H9 (cell line): ENCODE data around the gene MGLL. TPM values are rescaled to one million over a fixed set of nuclear protein-coding genes. Genes with fewer than 3 reads are reported as not detected.

Experiments used
- DNase-seq: peaks from one replicate; pipeline ENCODE4 v3.0.0-alpha.2; 2017
- H2AFZ ChIP-seq: one replicate; pipeline ENCODE4 v1.6.1; 2013; ENCODE audit warnings: mild to moderate bottlenecking, low read length, control low read depth, moderate library complexity
- H2AK5ac ChIP-seq: 2 replicates; pipeline ENCODE4 v1.6.1; 2013; ENCODE audit warnings: low read length, control low read depth, mixed read lengths; ENCODE audit not compliant: insufficient read length
- H2BK120ac ChIP-seq: one replicate; pipeline ENCODE4 v1.6.1; 2013; ENCODE audit warnings: low read depth, mild to moderate bottlenecking, low read length, control low read depth, inconsistent platforms; ENCODE audit not compliant: poor library complexity, severe bottlenecking
- H2BK12ac ChIP-seq: 2 replicates; pipeline ENCODE4 v1.6.1; 2013; ENCODE audit warnings: low read length, control low read depth, mixed read lengths, low read depth; ENCODE audit not compliant: insufficient read length
- H2BK15ac ChIP-seq: 2 replicates; pipeline ENCODE4 v1.6.1; 2013; ENCODE audit warnings: low read depth, low read length, control low read depth
- H2BK20ac ChIP-seq: one replicate; pipeline ENCODE4 v1.6.1; 2013; ENCODE audit warnings: low read depth, mild to moderate bottlenecking, low read length, control low read depth, inconsistent platforms; ENCODE audit not compliant: poor library complexity, severe bottlenecking
- H2BK5ac ChIP-seq: 2 replicates; pipeline ENCODE4 v1.6.1; 2013; ENCODE audit warnings: low read length, control low read depth, mixed read lengths; ENCODE audit not compliant: insufficient read length
- H3K14ac ChIP-seq: 2 replicates; pipeline ENCODE4 v1.6.1; 2013; ENCODE audit warnings: low read length, control low read depth; ENCODE audit not compliant: insufficient read depth
- H3K18ac ChIP-seq: 2 replicates; pipeline ENCODE4 v1.6.1; 2013; ENCODE audit warnings: low read depth, mild to moderate bottlenecking, mixed read lengths, low read length, control low read depth; ENCODE audit not compliant: insufficient read length
- H3K23ac ChIP-seq: 2 replicates; pipeline ENCODE4 v1.6.1; 2013; ENCODE audit warnings: low read length, control low read depth, mixed read lengths, low read depth; ENCODE audit not compliant: insufficient read length
- H3K23me2 ChIP-seq: 2 replicates; pipeline ENCODE4 v1.6.1; 2013; ENCODE audit warnings: low read depth, mild to moderate bottlenecking, mixed read lengths, low read length, control low read depth; ENCODE audit not compliant: insufficient read length, poor library complexity, severe bottlenecking
- H3K27ac ChIP-seq: 2 replicates; pipeline ENCODE4 v1.5.1; 2013; ENCODE audit warnings: low read length, control low read depth, mixed read lengths, low read depth; ENCODE audit not compliant: insufficient read length
- H3K27me3 ChIP-seq: 2 replicates; pipeline ENCODE4 v1.6.1; 2013; ENCODE audit warnings: low read length, control low read depth, inconsistent platforms; ENCODE audit not compliant: insufficient read depth
- H3K4ac ChIP-seq: 2 replicates; pipeline ENCODE4 v1.6.1; 2013; ENCODE audit warnings: low read depth, mild to moderate bottlenecking, control low read depth, inconsistent platforms, low read length, moderate library complexity
- H3K4me1 ChIP-seq: 2 replicates; pipeline ENCODE4 v1.6.1; 2013; ENCODE audit warnings: low read length, control low read depth, inconsistent platforms; ENCODE audit not compliant: insufficient read depth
- H3K4me2 ChIP-seq: 2 replicates; pipeline ENCODE4 v1.6.1; 2013; ENCODE audit warnings: low read length, control low read depth, mixed read lengths; ENCODE audit not compliant: insufficient read length, insufficient read depth
- H3K56ac ChIP-seq: 2 replicates; pipeline ENCODE4 v1.6.1; 2013; ENCODE audit warnings: low read depth, mild to moderate bottlenecking, mixed read lengths, low read length, control low read depth; ENCODE audit not compliant: insufficient read length
- H3K79me1 ChIP-seq: 2 replicates; pipeline ENCODE4 v1.6.1; 2013; ENCODE audit warnings: low read depth, mild to moderate bottlenecking, moderate library complexity, low read length, control low read depth, inconsistent platforms; ENCODE audit not compliant: insufficient read depth, poor library complexity, severe bottlenecking
- H3K79me2 ChIP-seq: 2 replicates; pipeline ENCODE4 v1.6.1; 2013; ENCODE audit warnings: low read length, control low read depth, inconsistent platforms; ENCODE audit not compliant: insufficient read depth
- H3K9ac ChIP-seq: 2 replicates; pipeline ENCODE4 v1.6.1; 2013; ENCODE audit warnings: low read length, control low read depth, mixed read lengths; ENCODE audit not compliant: insufficient read length; ENCODE audit errors: extremely low read depth
- H3K9me3 ChIP-seq: one replicate; pipeline ENCODE4 v1.6.1; 2013; ENCODE audit warnings: low read depth, low read length, inconsistent platforms; ENCODE audit not compliant: control insufficient read depth
- H3T11ph ChIP-seq: one replicate; pipeline ENCODE4 v1.6.1; 2013; ENCODE audit warnings: mild to moderate bottlenecking, low read length, control low read depth, inconsistent platforms
- H4K20me1 ChIP-seq: one replicate; pipeline ENCODE4 v1.6.1; 2013; ENCODE audit not compliant: control insufficient read depth, insufficient read length, insufficient read depth
- H4K5ac ChIP-seq: 2 replicates; pipeline ENCODE4 v1.6.1; 2013; ENCODE audit warnings: low read depth, mild to moderate bottlenecking, mixed read lengths, low read length, control low read depth; ENCODE audit not compliant: insufficient read length
- H4K8ac ChIP-seq: replicated peaks from 2 replicates; pipeline ENCODE4 v1.6.1; 2013; ENCODE audit warnings: low read length, control low read depth, mixed read lengths, low read depth; ENCODE audit not compliant: insufficient read length
- H4K91ac ChIP-seq: 2 replicates; pipeline ENCODE4 v1.6.1; 2013; ENCODE audit warnings: low read depth, mild to moderate bottlenecking, moderate library complexity, mixed read lengths, low read length, control low read depth; ENCODE audit not compliant: insufficient read length
- H3K27ac Mint-ChIP-seq, 3 experiments: 2 replicates in 2 of 3; 3 replicates in 1 of 3; pipeline ENCODE4 v1.8.0; 2020 to 2021; ENCODE audit warnings: mixed read lengths in 3 of 3, mild to moderate bottlenecking in 1 of 3, moderate library complexity in 1 of 3
- H3K27me3 Mint-ChIP-seq: 2 replicates; pipeline ENCODE4 v1.8.0; 2021; ENCODE audit warnings: low read depth, mild to moderate bottlenecking, moderate library complexity, mixed read lengths
- H3K36me3 Mint-ChIP-seq, 3 experiments: 2 replicates in 2 of 3; 3 replicates in 1 of 3; pipeline ENCODE4 v1.8.0; 2020 to 2021; ENCODE audit warnings: low read depth in 3 of 3, mixed read lengths in 3 of 3; ENCODE audit not compliant: insufficient read depth in 1 of 3
- H3K4me1 Mint-ChIP-seq, 2 experiments: 2 replicates each; pipeline ENCODE4 v1.8.0; 2020; ENCODE audit warnings: mixed read lengths in 2 of 2
- H3K4me3 Mint-ChIP-seq, 2 experiments: 2 replicates in 1 of 2; 3 replicates in 1 of 2; pipeline ENCODE4 v1.8.0; 2020 to 2021; ENCODE audit warnings: mild to moderate bottlenecking in 2 of 2, mixed read lengths in 2 of 2, moderate library complexity in 1 of 2
- H3K9me3 Mint-ChIP-seq, 2 experiments: 2 replicates in 1 of 2; 3 replicates in 1 of 2; pipeline ENCODE4 v1.8.0; 2020; ENCODE audit warnings: mild to moderate bottlenecking in 2 of 2, mixed read lengths in 2 of 2, moderate library complexity in 1 of 2
- WGBS: extraction: QIAGEN DNeasy Blood & Tissue Kit; methylation state at CpG from one replicate; pipeline ENCODE4 v1.1.7; 2013; ENCODE audit warnings: missing lambda C conversion rate, low lambda C conversion rate, mixed read lengths; ENCODE audit not compliant: insufficient read length; ENCODE audit errors: extremely low coverage; 5-methylcytosine and 5-hydroxymethylcytosine counted together
- total RNA-seq: library from RNA; stranded (reverse); gene quantifications from 2 replicates; pipeline ENCODE4 v1.2.1, GENCODE V29; 2021
- TF ChIP-seq, protein P1 (sequence below): fragments of 200-600 bp; sonication (generic); conservative IDR thresholded peaks from 3 replicates; pipeline ENCODE4 v1.8.0; 2021; ENCODE audit warnings: antibody characterized with exemption, mild to moderate bottlenecking

MGLL gene
- total RNA-seq, 1 experiment from 2014 or later: 0.11 TPM

DNA sequence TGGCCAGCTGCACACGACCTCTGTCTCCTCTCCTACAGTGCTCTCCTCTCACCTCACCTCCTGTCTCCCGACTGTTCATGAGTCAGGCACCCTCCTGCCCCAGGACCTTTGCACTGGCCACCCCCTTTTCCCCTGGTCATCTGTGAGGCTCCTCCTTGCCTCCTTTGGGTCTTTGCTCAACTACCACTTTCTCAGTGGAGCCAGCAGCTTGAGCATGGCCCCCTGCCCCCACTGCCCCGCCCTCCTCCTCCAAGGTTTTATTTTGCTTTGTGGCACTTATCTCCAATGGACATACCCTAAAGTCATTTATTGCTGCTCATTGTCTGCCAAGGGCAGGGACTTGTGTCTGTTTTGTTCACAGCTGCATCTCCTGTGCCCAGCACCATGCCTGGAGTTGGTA, 64.3 kb downstream of the MGLL start:
- H2AFZ ChIP-seq: no peak overlapping the region
- H4K91ac ChIP-seq: no peak overlapping the region
- H3K23me2 ChIP-seq: no peaks in the 10 kb centered on the region
- no peak overlapping the region for H2BK20ac ChIP-seq
- H3K79me2 ChIP-seq: no peaks in the 10 kb centered on the region
- H2BK12ac ChIP-seq: no peak overlapping the region
- no peak overlapping the region for H3T11ph ChIP-seq
- H3K4me2 ChIP-seq: no peak overlapping the region
- no peaks in the 10 kb centered on the region for H3K36me3 Mint-ChIP-seq
- H2BK120ac ChIP-seq: no peak overlapping the region
- no peak overlapping the region for H3K27ac ChIP-seq
- H4K20me1 ChIP-seq: no peaks in the 10 kb centered on the region
- no peak overlapping the region for H4K8ac ChIP-seq
- TF ChIP-seq, protein P1, sequence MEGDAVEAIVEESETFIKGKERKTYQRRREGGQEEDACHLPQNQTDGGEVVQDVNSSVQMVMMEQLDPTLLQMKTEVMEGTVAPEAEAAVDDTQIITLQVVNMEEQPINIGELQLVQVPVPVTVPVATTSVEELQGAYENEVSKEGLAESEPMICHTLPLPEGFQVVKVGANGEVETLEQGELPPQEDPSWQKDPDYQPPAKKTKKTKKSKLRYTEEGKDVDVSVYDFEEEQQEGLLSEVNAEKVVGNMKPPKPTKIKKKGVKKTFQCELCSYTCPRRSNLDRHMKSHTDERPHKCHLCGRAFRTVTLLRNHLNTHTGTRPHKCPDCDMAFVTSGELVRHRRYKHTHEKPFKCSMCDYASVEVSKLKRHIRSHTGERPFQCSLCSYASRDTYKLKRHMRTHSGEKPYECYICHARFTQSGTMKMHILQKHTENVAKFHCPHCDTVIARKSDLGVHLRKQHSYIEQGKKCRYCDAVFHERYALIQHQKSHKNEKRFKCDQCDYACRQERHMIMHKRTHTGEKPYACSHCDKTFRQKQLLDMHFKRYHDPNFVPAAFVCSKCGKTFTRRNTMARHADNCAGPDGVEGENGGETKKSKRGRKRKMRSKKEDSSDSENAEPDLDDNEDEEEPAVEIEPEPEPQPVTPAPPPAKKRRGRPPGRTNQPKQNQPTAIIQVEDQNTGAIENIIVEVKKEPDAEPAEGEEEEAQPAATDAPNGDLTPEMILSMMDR: no peak
- H3K79me1 ChIP-seq: no peaks in the 10 kb centered on the region
- no peak overlapping the region for H3K4ac ChIP-seq
- H3K14ac ChIP-seq: no peak overlapping the region
- DNase-seq: no peak
- H3K27ac Mint-ChIP-seq: no peak overlapping the region
- no peak overlapping the region for H3K9ac ChIP-seq
- no CpG with 5 or more reads among the region's 3 CpGs for WGBS
- H3K4me1 ChIP-seq: no peaks in the 10 kb centered on the region
- no peak overlapping the region for H3K23ac ChIP-seq
- H3K9me3 Mint-ChIP-seq: no peaks in the 10 kb centered on the region
- H2BK15ac ChIP-seq: no peak overlapping the region
- no peak overlapping the region for H4K5ac ChIP-seq
- no peak overlapping the region for H2AK5ac ChIP-seq
- H3K27me3 Mint-ChIP-seq: peaks cover 12% of the 10 kb centered on the region
- H3K4me1 Mint-ChIP-seq: peaks cover 3 to 4% of the 10 kb centered on the region in 2 experiments; a peak in 1 of 4 replicates
- no peak overlapping the region for H3K18ac ChIP-seq
- H3K9me3 ChIP-seq: no peaks in the 10 kb centered on the region
- no peak overlapping the region for H3K56ac ChIP-seq
- H3K27me3 ChIP-seq: no peaks in the 10 kb centered on the region
- no peak overlapping the region for H3K4me3 Mint-ChIP-seq
- H2BK5ac ChIP-seq: no peak overlapping the region
